Measurements from ENCODE around the gene DTNA.

Gene DTNA

DNA sequence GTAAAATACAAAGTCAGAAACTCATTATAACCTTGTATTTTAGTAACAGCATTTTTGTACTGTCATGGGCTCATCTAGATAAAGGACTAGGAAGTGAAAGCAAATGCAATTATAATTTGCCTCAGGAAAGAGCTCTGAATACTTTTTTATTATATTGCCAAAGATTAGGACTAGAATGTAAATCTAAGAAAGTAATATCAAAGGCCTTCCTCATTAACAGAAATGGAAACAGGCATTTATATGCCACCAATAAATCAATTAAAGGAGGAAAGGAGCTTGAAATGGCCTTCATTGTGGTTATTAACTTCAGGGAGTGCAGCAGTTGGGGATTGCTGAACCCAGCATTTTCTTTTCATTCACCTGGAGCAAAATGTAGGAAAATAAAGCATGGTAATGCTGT lies 39.6 kb downstream of the DTNA start:
- no peak for DNase-seq (ENCODE audit: low read depth)
- no peak overlapping the region for H3K4me3 ChIP-seq (ENCODE audit: low read length)
- TF ChIP-seq, protein P1, sequence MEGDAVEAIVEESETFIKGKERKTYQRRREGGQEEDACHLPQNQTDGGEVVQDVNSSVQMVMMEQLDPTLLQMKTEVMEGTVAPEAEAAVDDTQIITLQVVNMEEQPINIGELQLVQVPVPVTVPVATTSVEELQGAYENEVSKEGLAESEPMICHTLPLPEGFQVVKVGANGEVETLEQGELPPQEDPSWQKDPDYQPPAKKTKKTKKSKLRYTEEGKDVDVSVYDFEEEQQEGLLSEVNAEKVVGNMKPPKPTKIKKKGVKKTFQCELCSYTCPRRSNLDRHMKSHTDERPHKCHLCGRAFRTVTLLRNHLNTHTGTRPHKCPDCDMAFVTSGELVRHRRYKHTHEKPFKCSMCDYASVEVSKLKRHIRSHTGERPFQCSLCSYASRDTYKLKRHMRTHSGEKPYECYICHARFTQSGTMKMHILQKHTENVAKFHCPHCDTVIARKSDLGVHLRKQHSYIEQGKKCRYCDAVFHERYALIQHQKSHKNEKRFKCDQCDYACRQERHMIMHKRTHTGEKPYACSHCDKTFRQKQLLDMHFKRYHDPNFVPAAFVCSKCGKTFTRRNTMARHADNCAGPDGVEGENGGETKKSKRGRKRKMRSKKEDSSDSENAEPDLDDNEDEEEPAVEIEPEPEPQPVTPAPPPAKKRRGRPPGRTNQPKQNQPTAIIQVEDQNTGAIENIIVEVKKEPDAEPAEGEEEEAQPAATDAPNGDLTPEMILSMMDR (conservative IDR thresholded peaks at IDR 0.05; ENCODE audit: low read depth, low read length), result no peak

DNA sequence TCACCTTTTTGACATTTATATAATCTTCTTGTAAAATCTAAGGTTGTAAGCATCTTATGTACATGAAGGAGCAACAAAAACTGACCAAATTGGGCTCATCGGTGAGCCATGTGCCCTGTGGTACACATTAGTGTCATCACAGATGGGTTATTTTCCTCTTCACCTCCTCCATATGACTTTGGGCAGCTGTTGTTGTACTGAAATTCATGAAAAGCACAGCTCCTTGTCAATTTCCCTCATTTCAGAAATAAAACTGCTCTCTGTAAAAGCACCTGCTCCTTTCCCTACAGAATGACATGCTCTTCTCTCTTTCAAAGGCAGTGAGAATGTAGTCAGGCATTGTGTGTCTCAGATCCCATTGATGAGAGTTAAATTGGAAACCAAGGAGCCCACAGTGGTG lies 42.0 kb downstream of the DTNA start:
- TF ChIP-seq, protein P1 (conservative IDR thresholded peaks at IDR 0.05; ENCODE audit: low read depth, low read length), result no peak
- DNase-seq (ENCODE audit: low read depth), result no peak
- H3K4me3 ChIP-seq (ENCODE audit: low read length), result no peak overlapping the region

DNA sequence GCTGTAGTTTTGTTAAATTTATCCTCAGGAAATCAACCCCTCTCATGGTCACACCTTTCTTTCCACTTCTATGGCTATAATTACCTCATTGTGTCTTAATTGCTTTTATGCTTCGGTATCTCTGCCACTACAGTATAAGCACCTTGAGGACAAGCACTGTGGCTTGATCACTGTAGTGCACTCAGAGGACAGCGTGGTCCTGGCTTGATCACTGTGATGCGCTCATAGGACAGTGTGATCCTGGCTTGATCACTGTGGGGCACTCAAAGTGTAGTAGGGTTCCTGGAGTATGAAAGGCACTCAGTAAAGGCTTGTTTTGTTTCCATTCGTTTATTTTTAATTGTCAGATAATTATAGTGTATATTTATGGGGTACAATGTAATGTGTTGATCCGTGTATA lies 44.2 kb downstream of the DTNA start:
- no peak for DNase-seq (ENCODE audit: low read depth)
- H3K4me3 ChIP-seq (ENCODE audit: low read length), result no peak overlapping the region
- TF ChIP-seq, protein P1 (conservative IDR thresholded peaks at IDR 0.05; ENCODE audit: low read depth, low read length), result no peak

DNA sequence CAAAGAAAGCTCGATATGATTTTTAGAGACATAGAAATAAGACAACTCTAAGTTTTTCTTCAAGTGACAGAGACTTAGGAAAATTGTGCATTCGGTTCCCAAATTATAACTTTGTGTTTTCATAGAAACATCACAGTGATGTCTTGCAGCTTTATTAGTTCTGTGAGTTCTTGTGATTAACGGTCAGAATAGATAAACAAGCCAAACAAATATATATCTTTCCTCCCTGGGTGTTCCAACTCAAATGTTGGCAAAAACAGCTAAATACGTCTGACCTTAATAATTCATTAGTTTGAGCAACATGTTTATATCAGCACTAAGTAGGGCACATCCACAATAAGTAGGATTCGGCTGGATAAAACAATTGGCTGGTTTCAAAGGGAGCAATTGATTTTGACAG lies 47.6 kb downstream of the DTNA start:
- TF ChIP-seq, protein P1 (conservative IDR thresholded peaks at IDR 0.05; ENCODE audit: low read depth, low read length), result no peak
- no peak for DNase-seq (ENCODE audit: low read depth)
- no peak overlapping the region for H3K4me3 ChIP-seq (ENCODE audit: low read length)

DNA sequence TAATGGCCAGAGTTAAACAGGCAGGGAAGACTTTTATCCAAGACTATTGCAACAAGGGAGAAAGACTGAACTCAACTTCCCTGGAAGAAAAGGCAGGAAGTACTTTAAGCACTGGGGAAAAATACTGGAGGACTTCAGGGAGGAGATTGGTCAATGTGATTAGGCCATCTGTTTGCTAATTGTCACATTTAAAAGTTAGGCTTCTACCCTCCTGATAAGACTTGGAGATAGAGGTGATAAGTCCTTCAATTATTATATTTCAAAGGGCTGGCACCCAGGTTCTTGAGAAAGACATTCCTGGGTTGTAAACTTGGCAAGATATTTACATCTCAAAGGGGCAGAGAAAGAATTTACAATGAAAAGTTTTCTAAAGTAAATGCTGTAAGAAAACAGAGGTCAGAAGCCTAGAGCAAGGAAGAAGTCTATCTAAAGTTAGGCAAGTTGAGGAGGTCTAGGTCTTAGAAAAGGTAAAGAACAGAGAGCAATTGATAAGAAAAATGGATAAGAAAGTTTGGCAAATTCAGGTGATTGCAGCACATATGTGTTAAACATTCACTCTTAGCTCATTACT lies 48.4 kb downstream of the DTNA start:
- DNase-seq (ENCODE audit: low read depth), result no peak
- TF ChIP-seq, protein P1 (conservative IDR thresholded peaks at IDR 0.05; ENCODE audit: low read depth, low read length), result no peak
- no peak overlapping the region for H3K4me3 ChIP-seq (ENCODE audit: low read length)

DNA sequence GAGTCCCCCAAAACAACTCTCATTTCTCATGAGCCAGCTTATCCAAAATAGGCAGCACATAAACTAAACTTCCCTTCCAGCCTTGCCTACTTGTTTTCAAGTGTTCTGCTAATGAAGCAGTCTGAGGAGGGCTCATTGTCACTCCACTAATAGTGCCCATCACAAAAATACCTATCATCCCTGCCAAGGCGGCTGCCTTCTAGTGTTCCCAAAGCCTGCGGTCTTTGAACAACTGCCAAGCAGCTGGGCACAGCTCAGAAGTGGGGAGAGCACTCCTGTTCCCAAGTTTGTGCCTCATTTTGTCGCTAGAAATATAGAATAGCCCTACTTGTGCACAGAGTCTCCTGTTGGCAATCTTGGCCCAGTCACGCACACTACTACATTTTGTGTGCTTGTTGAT lies 50.3 kb downstream of the DTNA start:
- TF ChIP-seq, protein P1 (conservative IDR thresholded peaks at IDR 0.05; ENCODE audit: low read depth, low read length), result no peak
- DNase-seq (ENCODE audit: low read depth), result no peak
- no peak overlapping the region for H3K4me3 ChIP-seq (ENCODE audit: low read length)

DNA sequence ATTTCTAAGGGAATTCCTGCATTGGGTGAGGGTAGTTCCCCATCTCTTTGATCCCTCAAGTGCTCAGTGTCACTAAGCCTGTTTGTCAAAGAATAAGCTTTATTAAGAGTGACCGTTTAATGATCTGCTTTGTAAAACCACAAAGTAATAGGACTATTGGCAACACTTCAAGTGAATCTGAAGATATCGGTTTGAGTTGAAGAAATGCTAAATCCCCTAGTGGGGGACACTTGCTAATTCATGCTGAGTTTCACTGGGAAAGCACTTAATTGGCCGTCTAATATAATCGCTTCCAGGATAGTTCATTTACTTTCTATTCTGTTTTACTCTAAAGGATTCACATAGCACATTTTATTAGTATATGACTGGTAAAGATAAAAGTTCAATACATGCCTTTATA lies 54.4 kb downstream of the DTNA start:
- TF ChIP-seq, protein P1 (conservative IDR thresholded peaks at IDR 0.05; ENCODE audit: low read depth, low read length), result peak; percentile 26
- DNase-seq (ENCODE audit: low read depth), result peak; percentile 19
- H3K4me3 ChIP-seq (ENCODE audit: low read length), result no peak overlapping the region

Data from retinal pigment epithelial cell (primary cell).